Cardiac septum (tissue), 1 donor: Measurements from ENCODE around the gene GTF2F1. TPM values are rescaled to one million over a fixed set of nuclear protein-coding genes. Genes with fewer than 3 reads are reported as not detected.

Source experiments
- DNase-seq: peaks from one replicate; pipeline ENCODE4 v3.0.0-alpha.2; 2020; ENCODE audit warnings: low spot score
- intact Hi-C: fragments of 100-400 bp; cut with DNase I; formaldehyde crosslinking; loops from one replicate; pipeline ENCODE4 v1.14.0; 2022
- total RNA-seq: library from RNA; stranded (reverse); fragmentation: NEBNext Ultra II Directional; extraction: Animal tissue kit (Norgen Biotek cat#: 25700); gene quantifications from one replicate; pipeline ENCODE4 v1.2.1, GENCODE V29; 2021
- donor health status: DM: no; HTN: no; CAD: no.

GTF2F1 gene
- total RNA-seq, 1 donor from 2014 or later: 30.9 TPM

GRCh38 chr19:6396305-6396704, 3.3 kb upstream of the GTF2F1 start:
- intact Hi-C loops: no loop called here

GRCh38 chr19:6394831-6395230, 1.9 kb upstream of the GTF2F1 start:
- intact Hi-C loops: no loop called here
- no peak for DNase-seq

More at GRCh38 chr19:6396305-6396704, 3.3 kb upstream of the GTF2F1 start:
- no peak for DNase-seq

- intact Hi-C loops: loop anchor here (2.0 kb wide), 1 partner anchor 21 kb away; the partner anchor contains the start of gene ALKBH7
- DNase-seq: no peak
These were observed 1.0 kb upstream of the GTF2F1 start for GRCh38 chr19:6393983-6394412.

GRCh38 chr19:6392221-6393073, 517 bp downstream of the GTF2F1 start:
- no peak for DNase-seq
- intact Hi-C loops: loop anchor here (2.0 kb wide), 1 partner anchor 20 kb away; the partner anchor contains the start of gene ALKBH7

- intact Hi-C loops: no loop called here
- DNase-seq: no peak
These were observed 5.6 kb downstream of the GTF2F1 start for GRCh38 chr19:6387372-6387771.

- no peak for DNase-seq
- intact Hi-C loops: no loop called here
These were observed 8.6 kb downstream of the GTF2F1 start for GRCh38 chr19:6384381-6384780.

- intact Hi-C loops: no loop called here
- no peak for DNase-seq
These were observed 9.8 kb downstream of the GTF2F1 start for GRCh38 chr19:6383188-6383587.

GRCh38 chr19:6381030-6381750, 11.8 kb downstream of the GTF2F1 start:
- DNase-seq: no peak
- intact Hi-C loops: no loop called here

GRCh38 chr19:6379744-6380143, 13.2 kb downstream of the GTF2F1 start:
- intact Hi-C loops: no loop called here
- DNase-seq: no peak

GRCh38 chr19:6378486-6378885, 14.5 kb downstream of the GTF2F1 start:
- intact Hi-C loops: no loop called here
- no peak for DNase-seq

- DNase-seq: no peak
- intact Hi-C loops: no loop called here
These were observed 14.9 kb downstream of the GTF2F1 start for GRCh38 chr19:6378041-6378440.

- intact Hi-C loops: no loop called here
- DNase-seq: no peak
These were observed 16.3 kb downstream of the GTF2F1 start for GRCh38 chr19:6376512-6377190.

GRCh38 chr19:6375411-6376010, 17.5 kb downstream of the GTF2F1 start, which contains the start of gene PSPN:
Gene PSPN (minus strand): TSS chr19:6375933. CDS start chr19:6375849, 84 bp downstream.
- intact Hi-C loops: no loop called here
- no peak for DNase-seq

- intact Hi-C loops: loop anchor here (5.0 kb wide), 1 partner anchor 47 kb away; the partner anchor contains the start of gene KHSRP
- DNase-seq: no peak
These were observed 18.1 kb downstream of the GTF2F1 start for GRCh38 chr19:6374711-6375410.

GRCh38 chr19:6374161-6374709, 18.7 kb downstream of the GTF2F1 start:
- DNase-seq: no peak

GRCh38 chr19:6373813-6374108, 19.2 kb downstream of the GTF2F1 start:
- no peak for DNase-seq
- intact Hi-C loops: loop anchor here (2.0 to 5.0 kb wide), 3 partner anchors 19 to 365 kb away; partner anchors contain the start of genes GTF2F1, KHSRP and TRIP10

More at GRCh38 chr19:6374161-6374709, 18.7 kb downstream of the GTF2F1 start:
- intact Hi-C loops: loop anchor here (5.0 kb wide), 1 partner anchor 48 kb away; the partner anchor contains the start of gene KHSRP

GRCh38 chr19:6373096-6373812, 19.7 kb downstream of the GTF2F1 start:
- DNase-seq: peak; percentile 99
- intact Hi-C loops: loop anchor here (2.0 to 5.0 kb wide), 3 partner anchors 20 to 366 kb away; partner anchors contain the start of genes GTF2F1, KHSRP and TRIP10
